K562 (cell line): Measurements from ENCODE around the gene SGK1. TPM values are rescaled to one million over a fixed set of nuclear protein-coding genes. Genes with fewer than 3 reads are reported as not detected.

Experiments used
- ARID1B ChIP-seq: fragments of 450-650 bp; IDR thresholded peaks from 2 replicates; pipeline ENCODE4 v1.6.1; 2016; ENCODE audit warnings: antibody characterized with exemption, mild to moderate bottlenecking, inconsistent platforms
- TOE1 ChIP-seq, 2 experiments: fragments of 450-650 bp in 1 of 2; sonication (generic) in 1 of 2; formaldehyde crosslinking in 1 of 2; IDR thresholded peaks; 2 replicates each; pipeline versions ENCODE4 v1.7.1 to v1.8.0; 2016 to 2022; ENCODE audit warnings: borderline replicate concordance in 2 of 2, mild to moderate bottlenecking in 2 of 2, antibody characterized with exemption in 1 of 2, inconsistent platforms in 1 of 2, low read depth in 1 of 2, missing genetic modification reagents in 1 of 2, moderate library complexity in 1 of 2
- ZFP1 ChIP-seq: fragments of 450-650 bp; formaldehyde crosslinking; IDR thresholded peaks from 2 replicates; pipeline ENCODE4 v1.4.0; 2020; ENCODE audit warnings: mild to moderate bottlenecking, mixed read lengths
- ZFX ChIP-seq: sonication (generic); formaldehyde crosslinking; IDR thresholded peaks from 2 replicates; pipeline ENCODE4 v1.8.0; 2022; ENCODE audit warnings: mild to moderate bottlenecking, missing genetic modification reagents, moderate library complexity
- polyA plus RNA-seq, 8 experiments: library from polyadenylated mRNA; depleted of rRNA in 4 of 8; stranded (reverse) in 5 of 8; unstranded in 3 of 8; fragments of >200 nt; fragmentation: Nextera tagmentation in 2 of 8; fragmentation: Illumina TruSeq in 1 of 8; extraction: Ambion mirVana in 2 of 8; extraction: Trizol in 1 of 8; gene quantifications; 2 replicates each; pipeline versions ENCODE4 v1.2.1 to v1.2.3, GENCODE V29; 2011 to 2014; ENCODE audit warnings: inconsistent platforms in 1 of 8, missing spikeins in 1 of 8
- total RNA-seq, 7 experiments: library from RNA; depleted of rRNA in 6 of 7; stranded (reverse); fragments of >200 nt in 6 of 7; fragmentation: Illumina TruSeq in 2 of 7; extraction: Trizol in 2 of 7; gene quantifications; 2 replicates each; pipeline versions ENCODE4 v1.2.1 to v1.2.3, GENCODE V29; 2011 to 2021; ENCODE audit warnings: low replicate concordance in 1 of 7
- TF ChIP-seq, protein P1 (sequence below): fragments of 150-350 bp; conservative IDR thresholded peaks from 2 replicates; pipeline ENCODE4 v1.6.1; 2014; ENCODE audit warnings: low read length
- TF ChIP-seq, protein P2 (sequence below): fragments of 250-450 bp; sonication (Bioruptor Pico); IDR thresholded peaks from 2 replicates; pipeline ENCODE4 v1.5.0; 2022; ENCODE audit warnings: mild to moderate bottlenecking

SGK1 gene
- total and polyA plus RNA-seq, 9 of the 15 experiments (the other 6 are each of a cell fraction or from before 2014, with no cell fraction given), result 3.5 to 7.2 (median 3.9) TPM

DNA sequence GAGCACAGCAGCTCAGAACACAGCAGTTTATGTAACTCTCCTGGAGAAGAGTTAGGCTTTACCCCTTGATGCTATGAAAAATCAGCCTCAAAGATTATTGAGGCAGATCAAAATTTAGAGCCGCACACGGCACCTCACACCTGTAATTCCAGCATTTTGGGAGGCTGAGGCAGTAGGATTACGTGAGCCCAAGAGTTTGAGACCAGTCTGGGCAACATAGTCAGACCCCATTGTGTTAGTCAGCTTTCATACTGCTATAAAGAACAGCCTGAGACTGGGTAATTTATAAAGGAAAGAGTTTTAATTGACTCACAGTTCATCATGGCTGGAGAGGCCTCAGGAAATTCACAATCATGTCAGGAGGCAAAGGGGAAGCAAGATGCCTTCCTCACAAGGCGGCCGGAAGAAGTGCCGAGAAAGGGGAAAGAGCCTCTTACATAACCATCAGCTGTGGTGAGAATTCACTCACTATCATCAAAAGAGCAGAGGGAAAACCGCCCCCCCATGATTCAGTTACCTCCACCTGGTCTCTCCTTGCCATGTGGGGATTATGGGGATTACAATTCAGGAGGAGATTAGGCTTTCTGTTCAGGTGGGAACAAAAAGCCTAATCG, 87.7 kb downstream of the SGK1 start (continued):
- TF ChIP-seq, protein P1, sequence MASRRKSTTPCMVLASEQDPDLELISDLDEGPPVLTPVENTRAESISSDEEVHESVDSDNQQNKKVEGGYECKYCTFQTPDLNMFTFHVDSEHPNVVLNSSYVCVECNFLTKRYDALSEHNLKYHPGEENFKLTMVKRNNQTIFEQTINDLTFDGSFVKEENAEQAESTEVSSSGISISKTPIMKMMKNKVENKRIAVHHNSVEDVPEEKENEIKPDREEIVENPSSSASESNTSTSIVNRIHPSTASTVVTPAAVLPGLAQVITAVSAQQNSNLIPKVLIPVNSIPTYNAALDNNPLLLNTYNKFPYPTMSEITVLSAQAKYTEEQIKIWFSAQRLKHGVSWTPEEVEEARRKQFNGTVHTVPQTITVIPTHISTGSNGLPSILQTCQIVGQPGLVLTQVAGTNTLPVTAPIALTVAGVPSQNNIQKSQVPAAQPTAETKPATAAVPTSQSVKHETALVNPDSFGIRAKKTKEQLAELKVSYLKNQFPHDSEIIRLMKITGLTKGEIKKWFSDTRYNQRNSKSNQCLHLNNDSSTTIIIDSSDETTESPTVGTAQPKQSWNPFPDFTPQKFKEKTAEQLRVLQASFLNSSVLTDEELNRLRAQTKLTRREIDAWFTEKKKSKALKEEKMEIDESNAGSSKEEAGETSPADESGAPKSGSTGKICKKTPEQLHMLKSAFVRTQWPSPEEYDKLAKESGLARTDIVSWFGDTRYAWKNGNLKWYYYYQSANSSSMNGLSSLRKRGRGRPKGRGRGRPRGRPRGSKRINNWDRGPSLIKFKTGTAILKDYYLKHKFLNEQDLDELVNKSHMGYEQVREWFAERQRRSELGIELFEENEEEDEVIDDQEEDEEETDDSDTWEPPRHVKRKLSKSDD, result no peak
- TF ChIP-seq ZFX (CRISPR knock-in tag) (no peak), TOE1 (IDR thresholded peaks at IDR 0.05; ENCODE audit: borderline replicate concordance) (no peak), TOE1 (CRISPR knock-in tag; IDR thresholded peaks at IDR 0.05; ENCODE audit: borderline replicate concordance, low read depth) (no peak), ARID1B (no peak), ZFP1 (CRISPR knock-in tag) (no peak)
- TF ChIP-seq, protein P2, sequence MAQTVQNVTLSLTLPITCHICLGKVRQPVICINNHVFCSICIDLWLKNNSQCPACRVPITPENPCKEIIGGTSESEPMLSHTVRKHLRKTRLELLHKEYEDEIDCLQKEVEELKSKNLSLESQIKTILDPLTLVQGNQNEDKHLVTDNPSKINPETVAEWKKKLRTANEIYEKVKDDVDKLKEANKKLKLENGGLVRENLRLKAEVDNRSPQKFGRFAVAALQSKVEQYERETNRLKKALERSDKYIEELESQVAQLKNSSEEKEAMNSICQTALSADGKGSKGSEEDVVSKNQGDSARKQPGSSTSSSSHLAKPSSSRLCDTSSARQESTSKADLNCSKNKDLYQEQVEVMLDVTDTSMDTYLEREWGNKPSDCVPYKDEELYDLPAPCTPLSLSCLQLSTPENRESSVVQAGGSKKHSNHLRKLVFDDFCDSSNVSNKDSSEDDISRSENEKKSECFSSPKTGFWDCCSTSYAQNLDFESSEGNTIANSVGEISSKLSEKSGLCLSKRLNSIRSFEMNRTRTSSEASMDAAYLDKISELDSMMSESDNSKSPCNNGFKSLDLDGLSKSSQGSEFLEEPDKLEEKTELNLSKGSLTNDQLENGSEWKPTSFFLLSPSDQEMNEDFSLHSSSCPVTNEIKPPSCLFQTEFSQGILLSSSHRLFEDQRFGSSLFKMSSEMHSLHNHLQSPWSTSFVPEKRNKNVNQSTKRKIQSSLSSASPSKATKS (CRISPR knock-in tag), result no peak
